ENCODE data around the gene TMEM61.
A peak's percentile ranks its signal among the peaks of the same experiment; 100 is the strongest.

The TMEM61 gene

GRCh38 chr1:54994355-54994990 lies 14.0 kb downstream of the TMEM61 start:
- no peak overlapping the region for H3K4me3 ChIP-seq (replicated peaks in 1 of 2; ENCODE audit: low read depth in 2 of 2, low read length in 2 of 2)
- no peak for TF ChIP-seq CTCF (IDR thresholded peaks at IDR 0.05; ENCODE audit: low read depth, low read length)
- DNase-seq (ENCODE audit: low read depth in 2 of 2): no peak

GRCh38 chr1:54995013-54995760 lies 14.8 kb downstream of the TMEM61 start:
- DNase-seq (ENCODE audit: low read depth in 2 of 2): no peak
- H3K4me3 ChIP-seq (replicated peaks in 1 of 2; ENCODE audit: low read depth in 2 of 2, low read length in 2 of 2): no peak overlapping the region
- no peak for TF ChIP-seq CTCF (IDR thresholded peaks at IDR 0.05; ENCODE audit: low read depth, low read length)

- no peak for DNase-seq (ENCODE audit: low read depth in 2 of 2)
- TF ChIP-seq CTCF (IDR thresholded peaks at IDR 0.05; ENCODE audit: low read depth, low read length): no peak
- no peak overlapping the region for H3K4me3 ChIP-seq (replicated peaks in 1 of 2; ENCODE audit: low read depth in 2 of 2, low read length in 2 of 2)
Measured at GRCh38 chr1:54995835-54996234, 15.4 kb downstream of the TMEM61 start.

- H3K4me3 ChIP-seq (replicated peaks in 1 of 2; ENCODE audit: low read depth in 2 of 2, low read length in 2 of 2): no peak overlapping the region
- peak; percentile 75 to 78 for DNase-seq (ENCODE audit: low read depth in 2 of 2)
- TF ChIP-seq CTCF (IDR thresholded peaks at IDR 0.05; ENCODE audit: low read depth, low read length): peak; percentile 78
Measured at GRCh38 chr1:54996359-54996868, 16.0 kb downstream of the TMEM61 start.

GRCh38 chr1:54996869-54997710 lies 16.7 kb downstream of the TMEM61 start:
- DNase-seq (ENCODE audit: low read depth in 2 of 2): peak in 1 of 2 donors; percentile 12
- TF ChIP-seq CTCF (IDR thresholded peaks at IDR 0.05; ENCODE audit: low read depth, low read length): no peak
- H3K4me3 ChIP-seq (replicated peaks in 1 of 2; ENCODE audit: low read depth in 2 of 2, low read length in 2 of 2): no peak overlapping the region

GRCh38 chr1:54997711-54997986 lies 17.2 kb downstream of the TMEM61 start:
- H3K4me3 ChIP-seq (replicated peaks in 1 of 2; ENCODE audit: low read depth in 2 of 2, low read length in 2 of 2): no peak overlapping the region
- no peak for TF ChIP-seq CTCF (IDR thresholded peaks at IDR 0.05; ENCODE audit: low read depth, low read length)
- DNase-seq (ENCODE audit: low read depth in 2 of 2): no peak
